H9 (cell line): ENCODE measurements around the gene RASSF3. TPM values are rescaled to one million over a fixed set of nuclear protein-coding genes. Genes with fewer than 3 reads are reported as not detected.

Source experiments
- DNase-seq: peaks from one replicate; pipeline ENCODE4 v3.0.0-alpha.2; 2017
- H2AFZ ChIP-seq: one replicate; pipeline ENCODE4 v1.6.1; 2013; ENCODE audit warnings: mild to moderate bottlenecking, low read length, control low read depth, moderate library complexity
- H2AK5ac ChIP-seq: 2 replicates; pipeline ENCODE4 v1.6.1; 2013; ENCODE audit warnings: low read length, control low read depth, mixed read lengths; ENCODE audit not compliant: insufficient read length
- H2BK120ac ChIP-seq: one replicate; pipeline ENCODE4 v1.6.1; 2013; ENCODE audit warnings: low read depth, mild to moderate bottlenecking, low read length, control low read depth, inconsistent platforms; ENCODE audit not compliant: poor library complexity, severe bottlenecking
- H2BK12ac ChIP-seq: 2 replicates; pipeline ENCODE4 v1.6.1; 2013; ENCODE audit warnings: low read length, control low read depth, mixed read lengths, low read depth; ENCODE audit not compliant: insufficient read length
- H2BK15ac ChIP-seq: 2 replicates; pipeline ENCODE4 v1.6.1; 2013; ENCODE audit warnings: low read depth, low read length, control low read depth
- H2BK20ac ChIP-seq: one replicate; pipeline ENCODE4 v1.6.1; 2013; ENCODE audit warnings: low read depth, mild to moderate bottlenecking, low read length, control low read depth, inconsistent platforms; ENCODE audit not compliant: poor library complexity, severe bottlenecking
- H2BK5ac ChIP-seq: 2 replicates; pipeline ENCODE4 v1.6.1; 2013; ENCODE audit warnings: low read length, control low read depth, mixed read lengths; ENCODE audit not compliant: insufficient read length
- H3K14ac ChIP-seq: 2 replicates; pipeline ENCODE4 v1.6.1; 2013; ENCODE audit warnings: low read length, control low read depth; ENCODE audit not compliant: insufficient read depth
- H3K18ac ChIP-seq: 2 replicates; pipeline ENCODE4 v1.6.1; 2013; ENCODE audit warnings: low read depth, mild to moderate bottlenecking, mixed read lengths, low read length, control low read depth; ENCODE audit not compliant: insufficient read length
- H3K23ac ChIP-seq: 2 replicates; pipeline ENCODE4 v1.6.1; 2013; ENCODE audit warnings: low read length, control low read depth, mixed read lengths, low read depth; ENCODE audit not compliant: insufficient read length
- H3K23me2 ChIP-seq: 2 replicates; pipeline ENCODE4 v1.6.1; 2013; ENCODE audit warnings: low read depth, mild to moderate bottlenecking, mixed read lengths, low read length, control low read depth; ENCODE audit not compliant: insufficient read length, poor library complexity, severe bottlenecking
- H3K27ac ChIP-seq: 2 replicates; pipeline ENCODE4 v1.5.1; 2013; ENCODE audit warnings: low read length, control low read depth, mixed read lengths, low read depth; ENCODE audit not compliant: insufficient read length
- H3K27me3 ChIP-seq: 2 replicates; pipeline ENCODE4 v1.6.1; 2013; ENCODE audit warnings: low read length, control low read depth, inconsistent platforms; ENCODE audit not compliant: insufficient read depth
- H3K4ac ChIP-seq: 2 replicates; pipeline ENCODE4 v1.6.1; 2013; ENCODE audit warnings: low read depth, mild to moderate bottlenecking, control low read depth, inconsistent platforms, low read length, moderate library complexity
- H3K4me1 ChIP-seq: 2 replicates; pipeline ENCODE4 v1.6.1; 2013; ENCODE audit warnings: low read length, control low read depth, inconsistent platforms; ENCODE audit not compliant: insufficient read depth
- H3K4me2 ChIP-seq: 2 replicates; pipeline ENCODE4 v1.6.1; 2013; ENCODE audit warnings: low read length, control low read depth, mixed read lengths; ENCODE audit not compliant: insufficient read length, insufficient read depth
- H3K56ac ChIP-seq: 2 replicates; pipeline ENCODE4 v1.6.1; 2013; ENCODE audit warnings: low read depth, mild to moderate bottlenecking, mixed read lengths, low read length, control low read depth; ENCODE audit not compliant: insufficient read length
- H3K79me1 ChIP-seq: 2 replicates; pipeline ENCODE4 v1.6.1; 2013; ENCODE audit warnings: low read depth, mild to moderate bottlenecking, moderate library complexity, low read length, control low read depth, inconsistent platforms; ENCODE audit not compliant: insufficient read depth, poor library complexity, severe bottlenecking
- H3K79me2 ChIP-seq: 2 replicates; pipeline ENCODE4 v1.6.1; 2013; ENCODE audit warnings: low read length, control low read depth, inconsistent platforms; ENCODE audit not compliant: insufficient read depth
- H3K9ac ChIP-seq: 2 replicates; pipeline ENCODE4 v1.6.1; 2013; ENCODE audit warnings: low read length, control low read depth, mixed read lengths; ENCODE audit not compliant: insufficient read length; ENCODE audit errors: extremely low read depth
- H3K9me3 ChIP-seq: one replicate; pipeline ENCODE4 v1.6.1; 2013; ENCODE audit warnings: low read depth, low read length, inconsistent platforms; ENCODE audit not compliant: control insufficient read depth
- H3T11ph ChIP-seq: one replicate; pipeline ENCODE4 v1.6.1; 2013; ENCODE audit warnings: mild to moderate bottlenecking, low read length, control low read depth, inconsistent platforms
- H4K20me1 ChIP-seq: one replicate; pipeline ENCODE4 v1.6.1; 2013; ENCODE audit not compliant: control insufficient read depth, insufficient read length, insufficient read depth
- H4K5ac ChIP-seq: 2 replicates; pipeline ENCODE4 v1.6.1; 2013; ENCODE audit warnings: low read depth, mild to moderate bottlenecking, mixed read lengths, low read length, control low read depth; ENCODE audit not compliant: insufficient read length
- H4K8ac ChIP-seq: replicated peaks from 2 replicates; pipeline ENCODE4 v1.6.1; 2013; ENCODE audit warnings: low read length, control low read depth, mixed read lengths, low read depth; ENCODE audit not compliant: insufficient read length
- H4K91ac ChIP-seq: 2 replicates; pipeline ENCODE4 v1.6.1; 2013; ENCODE audit warnings: low read depth, mild to moderate bottlenecking, moderate library complexity, mixed read lengths, low read length, control low read depth; ENCODE audit not compliant: insufficient read length
- H3K27ac Mint-ChIP-seq, 3 experiments: 2 replicates in 2 of 3; 3 replicates in 1 of 3; pipeline ENCODE4 v1.8.0; 2020 to 2021; ENCODE audit warnings: mixed read lengths in 3 of 3, mild to moderate bottlenecking in 1 of 3, moderate library complexity in 1 of 3
- H3K27me3 Mint-ChIP-seq: 2 replicates; pipeline ENCODE4 v1.8.0; 2021; ENCODE audit warnings: low read depth, mild to moderate bottlenecking, moderate library complexity, mixed read lengths
- H3K36me3 Mint-ChIP-seq, 3 experiments: 2 replicates in 2 of 3; 3 replicates in 1 of 3; pipeline ENCODE4 v1.8.0; 2020 to 2021; ENCODE audit warnings: low read depth in 3 of 3, mixed read lengths in 3 of 3; ENCODE audit not compliant: insufficient read depth in 1 of 3
- H3K4me1 Mint-ChIP-seq, 2 experiments: 2 replicates each; pipeline ENCODE4 v1.8.0; 2020; ENCODE audit warnings: mixed read lengths in 2 of 2
- H3K4me3 Mint-ChIP-seq, 2 experiments: 2 replicates in 1 of 2; 3 replicates in 1 of 2; pipeline ENCODE4 v1.8.0; 2020 to 2021; ENCODE audit warnings: mild to moderate bottlenecking in 2 of 2, mixed read lengths in 2 of 2, moderate library complexity in 1 of 2
- H3K9me3 Mint-ChIP-seq, 2 experiments: 2 replicates in 1 of 2; 3 replicates in 1 of 2; pipeline ENCODE4 v1.8.0; 2020; ENCODE audit warnings: mild to moderate bottlenecking in 2 of 2, mixed read lengths in 2 of 2, moderate library complexity in 1 of 2
- WGBS: extraction: QIAGEN DNeasy Blood & Tissue Kit; methylation state at CpG from one replicate; pipeline ENCODE4 v1.1.7; 2013; ENCODE audit warnings: missing lambda C conversion rate, low lambda C conversion rate, mixed read lengths; ENCODE audit not compliant: insufficient read length; ENCODE audit errors: extremely low coverage; 5-methylcytosine and 5-hydroxymethylcytosine counted together
- total RNA-seq: library from RNA; stranded (reverse); gene quantifications from 2 replicates; pipeline ENCODE4 v1.2.1, GENCODE V29; 2021
- TF ChIP-seq, protein P1 (sequence below): fragments of 200-600 bp; sonication (generic); conservative IDR thresholded peaks from 3 replicates; pipeline ENCODE4 v1.8.0; 2021; ENCODE audit warnings: antibody characterized with exemption, mild to moderate bottlenecking

Gene RASSF3
- total RNA-seq, 1 experiment from 2014 or later: 45.1 TPM

DNA sequence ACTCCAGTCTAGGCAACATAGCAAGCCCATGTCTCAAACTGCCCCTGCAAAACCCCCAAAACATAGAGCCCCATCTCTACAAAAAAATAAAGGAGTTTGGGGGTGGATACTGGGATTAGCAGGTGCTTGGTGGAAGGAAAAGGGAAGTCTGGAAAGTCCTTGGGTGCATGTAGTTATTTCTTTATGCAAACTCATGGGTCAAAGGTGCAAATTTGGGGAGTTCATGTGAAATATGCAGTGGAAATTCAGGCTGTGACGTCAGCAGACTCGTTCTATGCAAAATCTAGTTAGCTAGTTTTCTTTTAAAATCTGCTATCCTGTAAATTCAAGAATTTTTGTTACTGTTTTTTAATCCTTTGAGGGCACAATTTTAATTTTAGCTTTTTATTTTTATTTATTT is 97.6 kb downstream of the RASSF3 start:
- Histone ChIP-seq H3K4me1 (no peaks in the 10 kb centered on the region), H3K4ac (no peak overlapping the region), H3T11ph (no peak overlapping the region), H3K79me2 (no peaks in the 10 kb centered on the region), H2BK5ac (no peak overlapping the region), H3K27ac (no peak overlapping the region), H2BK12ac (no peak overlapping the region), H2AFZ (no peak overlapping the region), H4K91ac (no peak overlapping the region), H3K23ac (no peak overlapping the region), H3K56ac (no peak overlapping the region), H3K27me3 (no peaks in the 10 kb centered on the region), H3K23me2 (no peaks in the 10 kb centered on the region), H3K79me1 (no peaks in the 10 kb centered on the region), H4K8ac (no peak overlapping the region), H3K9me3 (no peaks in the 10 kb centered on the region), H2BK20ac (no peak overlapping the region), H3K14ac (no peak overlapping the region), H2BK15ac (no peak overlapping the region), H2BK120ac (no peak overlapping the region), H4K5ac (no peak overlapping the region), H3K4me2 (no peak overlapping the region), H3K9ac (no peak overlapping the region), H3K18ac (no peak overlapping the region), H2AK5ac (no peak overlapping the region), H4K20me1 (no peaks in the 10 kb centered on the region)
- H3K9me3 Mint-ChIP-seq: no peaks in the 10 kb centered on the region
- H3K4me1 Mint-ChIP-seq: no peaks in the 10 kb centered on the region
- H3K4me3 Mint-ChIP-seq: no peak overlapping the region
- DNase-seq: no peak
- no CpG with 5 or more reads among the region's 2 CpGs for WGBS
- H3K27ac Mint-ChIP-seq: 0 out of 7 replicates have a peak overlapping the region, but pooled peaks of 1 of the 3 experiments have one; percentile 51
- TF ChIP-seq, protein P1, sequence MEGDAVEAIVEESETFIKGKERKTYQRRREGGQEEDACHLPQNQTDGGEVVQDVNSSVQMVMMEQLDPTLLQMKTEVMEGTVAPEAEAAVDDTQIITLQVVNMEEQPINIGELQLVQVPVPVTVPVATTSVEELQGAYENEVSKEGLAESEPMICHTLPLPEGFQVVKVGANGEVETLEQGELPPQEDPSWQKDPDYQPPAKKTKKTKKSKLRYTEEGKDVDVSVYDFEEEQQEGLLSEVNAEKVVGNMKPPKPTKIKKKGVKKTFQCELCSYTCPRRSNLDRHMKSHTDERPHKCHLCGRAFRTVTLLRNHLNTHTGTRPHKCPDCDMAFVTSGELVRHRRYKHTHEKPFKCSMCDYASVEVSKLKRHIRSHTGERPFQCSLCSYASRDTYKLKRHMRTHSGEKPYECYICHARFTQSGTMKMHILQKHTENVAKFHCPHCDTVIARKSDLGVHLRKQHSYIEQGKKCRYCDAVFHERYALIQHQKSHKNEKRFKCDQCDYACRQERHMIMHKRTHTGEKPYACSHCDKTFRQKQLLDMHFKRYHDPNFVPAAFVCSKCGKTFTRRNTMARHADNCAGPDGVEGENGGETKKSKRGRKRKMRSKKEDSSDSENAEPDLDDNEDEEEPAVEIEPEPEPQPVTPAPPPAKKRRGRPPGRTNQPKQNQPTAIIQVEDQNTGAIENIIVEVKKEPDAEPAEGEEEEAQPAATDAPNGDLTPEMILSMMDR: no peak
- no peaks in the 10 kb centered on the region; a peak in 2 of 7 replicates for H3K36me3 Mint-ChIP-seq
- H3K27me3 Mint-ChIP-seq: no peaks in the 10 kb centered on the region
